BJ (cell line): Measurements from ENCODE around the gene SCGB1A1. TPM values are rescaled to one million over a fixed set of nuclear protein-coding genes. Genes with fewer than 3 reads are reported as not detected.
"Not testable (repeated sequence)": the region's sequence is repeated elsewhere in the genome, so short reads cannot be mapped to it uniquely, and the experiment has no call there.

Source experiments
- CTCF ChIA-PET: fragments of 350-600 bp; formaldehyde crosslinking; extraction: SDS; loops from one replicate; lab custom pipeline; 2021; ENCODE audit warnings: antibody characterized with exemption, inconsistent platforms; lab: Yijun Ruan, JAX
- POLR2A ChIA-PET: fragments of 300-600 bp; sonication (Branson Sonifier 250); formaldehyde crosslinking; extraction: SDS; loops from one replicate; lab custom pipeline; 2021; ENCODE audit warnings: antibody characterized with exemption; lab: Charles Lee
- DNase-seq: peaks from one replicate; pipeline ENCODE4 v3.0.0-alpha.2; 2011; ENCODE audit warnings: low read depth
- H3K27me3 ChIP-seq: 2 replicates; pipeline ENCODE4 v1.6.0; 2011; ENCODE audit warnings: low read length; ENCODE audit not compliant: control insufficient read depth, insufficient read depth
- H3K36me3 ChIP-seq: 2 replicates; pipeline ENCODE4 v1.5.1; 2011; ENCODE audit warnings: low read length; ENCODE audit not compliant: control insufficient read depth, insufficient read depth
- H3K4me3 ChIP-seq: 2 replicates; pipeline ENCODE4 v1.5.1; 2011; ENCODE audit warnings: low read depth, mild to moderate bottlenecking, control low read depth, low read length
- polyA plus RNA-seq: library from polyadenylated mRNA; depleted of rRNA; stranded (reverse); fragments of >200 nt; gene quantifications from 2 replicates; pipeline ENCODE4 v1.2.3, GENCODE V29; 2011
- TF ChIP-seq, protein P1 (sequence below): IDR thresholded peaks from 2 replicates; pipeline ENCODE4 v1.5.1; 2011; ENCODE audit warnings: low read depth, mild to moderate bottlenecking, control low read depth, inconsistent platforms, low read length, moderate library complexity; ENCODE audit not compliant: insufficient read depth

Gene SCGB1A1
- polyA plus RNA-seq, 1 experiment, result not detected

- Histone ChIP-seq H3K36me3 (no peaks in the 10 kb centered on the region), H3K4me3 (no peak overlapping the region), H3K27me3 (no peaks in the 10 kb centered on the region)
- TF ChIP-seq, protein P1, sequence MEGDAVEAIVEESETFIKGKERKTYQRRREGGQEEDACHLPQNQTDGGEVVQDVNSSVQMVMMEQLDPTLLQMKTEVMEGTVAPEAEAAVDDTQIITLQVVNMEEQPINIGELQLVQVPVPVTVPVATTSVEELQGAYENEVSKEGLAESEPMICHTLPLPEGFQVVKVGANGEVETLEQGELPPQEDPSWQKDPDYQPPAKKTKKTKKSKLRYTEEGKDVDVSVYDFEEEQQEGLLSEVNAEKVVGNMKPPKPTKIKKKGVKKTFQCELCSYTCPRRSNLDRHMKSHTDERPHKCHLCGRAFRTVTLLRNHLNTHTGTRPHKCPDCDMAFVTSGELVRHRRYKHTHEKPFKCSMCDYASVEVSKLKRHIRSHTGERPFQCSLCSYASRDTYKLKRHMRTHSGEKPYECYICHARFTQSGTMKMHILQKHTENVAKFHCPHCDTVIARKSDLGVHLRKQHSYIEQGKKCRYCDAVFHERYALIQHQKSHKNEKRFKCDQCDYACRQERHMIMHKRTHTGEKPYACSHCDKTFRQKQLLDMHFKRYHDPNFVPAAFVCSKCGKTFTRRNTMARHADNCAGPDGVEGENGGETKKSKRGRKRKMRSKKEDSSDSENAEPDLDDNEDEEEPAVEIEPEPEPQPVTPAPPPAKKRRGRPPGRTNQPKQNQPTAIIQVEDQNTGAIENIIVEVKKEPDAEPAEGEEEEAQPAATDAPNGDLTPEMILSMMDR, result no peak
- POLR2A ChIA-PET, result no interaction called here
- CTCF ChIA-PET, result interaction anchor here (0.7 to 3.2 kb wide), 6 partner anchors 13 to 115 kb away, joined by 3 to 20 read pairs (median 4); no protein-coding TSS in a partner anchor
- no peak for DNase-seq
These were observed 26.5 kb downstream of the SCGB1A1 start for GRCh38 chr11:62445314-62445740.

GRCh38 chr11:62446091-62446490, 27.3 kb downstream of the SCGB1A1 start:
- TF ChIP-seq, protein P1, result no peak
- Histone ChIP-seq H3K36me3 (no peaks in the 10 kb centered on the region), H3K27me3 (no peaks in the 10 kb centered on the region), H3K4me3 (no peak overlapping the region)
- ChIA-PET POLR2A (no interaction called here), CTCF (no interaction called here)
- DNase-seq, result no peak

DNA sequence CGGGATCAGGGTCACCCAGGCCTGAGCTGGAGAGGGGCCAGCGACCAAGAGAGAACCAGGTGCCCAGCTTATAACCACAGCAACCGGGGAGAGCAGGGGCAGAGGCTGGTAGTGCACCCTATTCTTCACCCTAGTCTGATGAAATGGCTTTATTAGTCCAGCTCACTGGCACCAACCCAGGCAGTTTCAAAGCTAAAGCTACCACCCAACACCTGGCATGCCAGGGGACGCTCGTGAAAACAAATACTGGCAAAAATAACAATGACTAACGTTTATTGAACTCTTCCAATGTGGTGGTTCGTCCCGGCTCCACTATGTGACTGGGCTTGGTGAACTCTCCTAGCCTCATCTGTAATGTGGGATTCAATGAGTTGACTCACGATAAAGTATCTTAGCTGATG, 30.6 kb downstream of the SCGB1A1 start:
- H3K4me3 ChIP-seq, result no peak overlapping the region
- TF ChIP-seq, protein P1, result no peak
- ChIA-PET CTCF (interaction anchor here (1.2 to 2.1 kb wide), 4 partner anchors 9 to 103 kb away, joined by 3 to 7 read pairs (median 4); no protein-coding TSS in a partner anchor), POLR2A (no interaction called here)
- no peaks in the 10 kb centered on the region for H3K36me3 ChIP-seq
- DNase-seq, result no peak
- no peaks in the 10 kb centered on the region for H3K27me3 ChIP-seq

- H3K4me3 ChIP-seq, H3K36me3 ChIP-seq, H3K27me3 ChIP-seq, DNase-seq, POLR2A ChIA-PET: not testable (repeated sequence)
- CTCF ChIA-PET, result interaction anchor here (1.2 to 2.1 kb wide), 4 partner anchors 9 to 102 kb away, joined by 3 to 7 read pairs (median 4); no protein-coding TSS in a partner anchor
These were observed 31.1 kb downstream of the SCGB1A1 start for GRCh38 chr11:62449912-62450311.

DNA sequence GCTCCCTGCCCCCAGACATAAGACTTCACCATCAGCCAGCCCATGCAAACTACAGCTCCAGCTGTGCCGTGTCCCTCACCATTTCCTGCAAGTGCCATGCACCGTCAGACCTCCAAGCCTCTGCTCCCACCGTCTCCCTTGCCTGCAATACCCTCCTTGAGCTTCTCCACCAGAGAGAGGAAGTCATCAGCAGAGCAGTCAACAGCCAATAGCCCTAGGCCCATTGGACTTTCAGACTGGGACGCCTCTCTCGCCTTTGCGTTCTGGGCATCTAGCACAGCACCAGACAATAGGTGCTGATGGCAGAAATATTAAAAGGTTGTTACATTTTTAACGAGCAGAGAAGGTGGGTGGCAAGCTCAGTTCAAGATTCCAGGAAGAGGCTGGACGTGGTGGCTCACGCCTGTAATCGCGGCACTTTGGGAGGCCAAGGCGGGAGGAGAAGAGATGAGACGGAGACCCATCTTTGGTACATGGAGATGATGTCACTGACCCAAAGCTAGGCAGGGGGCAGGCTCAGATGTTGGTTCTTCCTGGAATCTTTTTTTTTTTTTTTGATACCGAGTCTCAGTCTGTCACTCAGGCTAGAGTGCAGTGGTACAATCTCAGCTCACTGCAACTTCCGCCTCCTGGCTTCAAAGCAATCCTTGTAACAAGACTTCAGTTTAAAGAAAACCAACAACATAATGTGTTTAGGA, 31.9 kb downstream of the SCGB1A1 start:
- no peak overlapping the region for H3K4me3 ChIP-seq
- DNase-seq, result no peak
- POLR2A ChIA-PET, result no interaction called here
- TF ChIP-seq, protein P1, result no peak
- H3K27me3 ChIP-seq, result no peaks in the 10 kb centered on the region
- H3K36me3 ChIP-seq, result no peaks in the 10 kb centered on the region
- CTCF ChIA-PET, result interaction anchor here (0.6 kb wide), 2 partner anchors 8 to 64 kb away, joined by 3 to 4 read pairs; no protein-coding TSS in a partner anchor
